NCI-H82 treated with DMSO at 0.1 percent for 48 hours (cell line): ENCODE measurements around the gene FEN1.

Source experiments
- DNase-seq: peaks from one replicate; lab custom pipeline; 2025; ENCODE audit not compliant: unreplicated experiment; lab: John Stamatoyannopoulos, UW

FEN1 gene

GRCh38 chr11:61756452-61757212 is 36.1 kb upstream of the FEN1 start:
- no peak for DNase-seq

- no peak for DNase-seq
These were observed 35.4 kb upstream of the FEN1 start for GRCh38 chr11:61757213-61757862.

GRCh38 chr11:61760946-61761345 is 31.8 kb upstream of the FEN1 start:
- DNase-seq, result no peak

GRCh38 chr11:61761440-61762222 is 31.1 kb upstream of the FEN1 start:
- DNase-seq, result no peak

- DNase-seq, result no peak
These were observed 30.5 kb upstream of the FEN1 start for GRCh38 chr11:61762223-61762615.

- DNase-seq, result peak; percentile 17
These were observed 29.9 kb upstream of the FEN1 start for GRCh38 chr11:61762798-61763197.

- no peak for DNase-seq
These were observed 28.6 kb upstream of the FEN1 start for GRCh38 chr11:61763930-61764605.

GRCh38 chr11:61764606-61765260 is 28.0 kb upstream of the FEN1 start:
- no peak for DNase-seq

GRCh38 chr11:61765550-61766253 is 27.0 kb upstream of the FEN1 start:
- no peak for DNase-seq

- DNase-seq, result no peak
These were observed 26.3 kb upstream of the FEN1 start for GRCh38 chr11:61766353-61766841.

GRCh38 chr11:61768376-61769076 is 24.2 kb upstream of the FEN1 start:
- no peak for DNase-seq

GRCh38 chr11:61769169-61769920 is 23.4 kb upstream of the FEN1 start:
- no peak for DNase-seq

- DNase-seq, result no peak
These were observed 22.6 kb upstream of the FEN1 start for GRCh38 chr11:61769946-61770683.

- DNase-seq, result no peak
These were observed 21.4 kb upstream of the FEN1 start for GRCh38 chr11:61771195-61771894.

GRCh38 chr11:61771985-61772455 is 20.7 kb upstream of the FEN1 start:
- DNase-seq, result no peak

GRCh38 chr11:61773356-61773755 is 19.4 kb upstream of the FEN1 start:
- DNase-seq, result no peak

GRCh38 chr11:61773809-61774208 is 18.9 kb upstream of the FEN1 start:
- DNase-seq, result no peak
